Skin of body (tissue), 2 donors: ENCODE results near the gene TMEM187. TPM values are rescaled to one million over a fixed set of nuclear protein-coding genes. Genes with fewer than 3 reads are reported as not detected.

Experiments
- DNase-seq: peaks from one replicate; lab custom pipeline; 2025; lab: John Stamatoyannopoulos, UW
- total RNA-seq: library from RNA; depleted of rRNA; stranded (reverse); fragments of >200 nt; gene quantifications from one replicate; pipeline ENCODE4 v1.2.3, GENCODE V29; 2014

The TMEM187 gene
- total RNA-seq, 1 donor from 2014 or later, result 2.9 TPM

GRCh38 chrX:153934762-153935325 is 37.7 kb upstream of the TMEM187 start, which contains the start of gene NAA10:
Gene NAA10, minus strand, starts transcription at chrX:153935037. Its CDS starts 133 bp downstream, at chrX:153934904.
- no peak for DNase-seq

GRCh38 chrX:153935326-153935851 is 37.2 kb upstream of the TMEM187 start:
- no peak for DNase-seq

GRCh38 chrX:153937056-153937455 is 35.5 kb upstream of the TMEM187 start:
- DNase-seq, result no peak

GRCh38 chrX:153938226-153938786 is 34.2 kb upstream of the TMEM187 start:
- DNase-seq, result no peak

- no peak for DNase-seq
Measured at GRCh38 chrX:153939573-153939972, 33.0 kb upstream of the TMEM187 start.

- DNase-seq, result no peak
Measured at GRCh38 chrX:153941336-153942252, 31.0 kb upstream of the TMEM187 start.

- DNase-seq, result no peak
Measured at GRCh38 chrX:153944140-153944799, 28.3 kb upstream of the TMEM187 start, which contains the start of gene RENBP. Gene RENBP, minus strand, starts transcription at chrX:153944643. Its CDS starts 33 bp downstream, at chrX:153944610.

- no peak for DNase-seq
Measured at GRCh38 chrX:153944800-153945150, 27.8 kb upstream of the TMEM187 start.

- DNase-seq, result no peak
Measured at GRCh38 chrX:153945956-153946943, 26.3 kb upstream of the TMEM187 start.

GRCh38 chrX:153947009-153947769 is 25.4 kb upstream of the TMEM187 start:
- peak; percentile 22 for DNase-seq

- DNase-seq, result no peak
Measured at GRCh38 chrX:153948002-153948466, 24.5 kb upstream of the TMEM187 start.

- DNase-seq, result no peak
Measured at GRCh38 chrX:153948847-153949805, 23.4 kb upstream of the TMEM187 start.

GRCh38 chrX:153950127-153950526 is 22.4 kb upstream of the TMEM187 start:
- DNase-seq, result no peak

- DNase-seq, result no peak
Measured at GRCh38 chrX:153951683-153952372, 20.7 kb upstream of the TMEM187 start.

GRCh38 chrX:153952373-153953026 is 20.1 kb upstream of the TMEM187 start:
- DNase-seq, result no peak

- DNase-seq, result peak; percentile 29
Measured at GRCh38 chrX:153953342-153953830, 19.2 kb upstream of the TMEM187 start.
